BLaER1 (cell line): Measurements from ENCODE around the gene ULBP3.
"Not testable (repeated sequence)": the region's sequence is repeated elsewhere in the genome, so short reads cannot be mapped to it uniquely, and the experiment has no call there.

Source experiments
- H3K27ac ChIP-seq: shearing (Covaris generic); formaldehyde crosslinking; 2 replicates; pipeline ENCODE4 v1.8.1; 2022
- H3K27me3 ChIP-seq: shearing (Covaris generic); formaldehyde crosslinking; 2 replicates; pipeline ENCODE4 v1.8.1; 2022
- H3K36me3 ChIP-seq: shearing (Covaris generic); formaldehyde crosslinking; 2 replicates; pipeline ENCODE4 v1.8.1; 2022
- H3K4me1 ChIP-seq: shearing (Covaris generic); formaldehyde crosslinking; 2 replicates; pipeline ENCODE4 v1.8.1; 2022
- H3K4me2 ChIP-seq: shearing (Covaris generic); formaldehyde crosslinking; 2 replicates; pipeline ENCODE4 v1.8.1; 2022
- H3K4me3 ChIP-seq: shearing (Covaris generic); formaldehyde crosslinking; 2 replicates; pipeline ENCODE4 v1.8.1; 2022
- H3K9ac ChIP-seq: shearing (Covaris generic); formaldehyde crosslinking; 2 replicates; pipeline ENCODE4 v1.8.1; 2022
- H3K9me3 ChIP-seq: shearing (Covaris generic); formaldehyde crosslinking; 2 replicates; pipeline ENCODE4 v1.8.1; 2022
- H4K20me1 ChIP-seq: shearing (Covaris generic); formaldehyde crosslinking; 2 replicates; pipeline ENCODE4 v1.8.1; 2022
- Cebpa-rat ChIP-seq: shearing (Covaris generic); IDR thresholded peaks from 2 replicates; pipeline ENCODE4 v1.8.1; 2022

Gene ULBP3

DNA sequence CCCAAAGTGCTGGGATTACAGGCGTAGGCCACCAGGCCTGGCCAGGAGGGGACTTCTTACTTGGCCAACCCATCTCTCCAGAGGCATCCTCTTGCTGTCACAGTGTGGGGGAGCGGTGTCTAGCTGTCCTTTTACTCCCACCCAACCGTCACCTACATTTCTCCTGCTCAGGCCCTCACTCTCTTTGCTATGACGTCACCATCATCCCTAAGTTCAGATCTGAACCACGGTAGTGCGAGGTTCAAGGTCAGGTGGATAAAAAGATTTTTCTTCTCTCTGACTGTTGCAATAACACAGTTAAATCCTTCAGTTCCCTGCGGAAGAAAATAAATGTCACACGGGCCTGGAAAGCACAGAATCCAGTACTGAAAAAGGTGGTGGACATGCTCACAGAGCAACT lies 36.3 kb downstream of the ULBP3 start:
- TF ChIP-seq Cebpa-rat, result no peak

DNA sequence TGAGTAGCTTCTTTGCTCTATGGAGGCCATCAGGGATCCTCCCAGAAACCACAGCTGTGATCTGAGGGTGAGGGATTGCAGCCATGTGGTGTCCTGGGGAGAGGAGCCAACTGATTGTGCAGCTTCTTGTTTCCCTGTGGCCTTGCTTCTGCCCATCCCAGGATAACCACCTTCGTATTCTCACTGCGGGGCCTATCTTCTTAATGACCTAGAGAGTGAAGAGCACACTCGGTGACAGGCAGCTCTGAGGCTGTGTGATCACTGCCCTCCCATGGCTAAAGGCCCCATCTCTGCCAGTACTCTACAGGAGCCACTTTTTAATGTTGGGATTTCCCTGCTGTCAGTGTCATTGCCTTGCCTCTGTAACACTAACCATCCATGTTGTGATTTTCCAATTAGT lies 38.3 kb downstream of the ULBP3 start:
- no peak for TF ChIP-seq Cebpa-rat
- Histone ChIP-seq H3K27me3 (peaks cover 22% of the 10 kb centered on the region), H3K27ac (no peak overlapping the region), H3K36me3 (no peaks in the 10 kb centered on the region), H3K4me3 (no peak overlapping the region), H3K4me2 (no peak overlapping the region), H4K20me1 (peaks cover 2% of the 10 kb centered on the region; the same call in 1 of the 2 replicates), H3K9ac (no peak overlapping the region), H3K9me3 (no peaks in the 10 kb centered on the region), H3K4me1 (peaks cover 12% of the 10 kb centered on the region)

More for the DNA sequence above, 36.3 kb downstream of the ULBP3 start:
- no peak overlapping the region for H3K4me3 ChIP-seq
- no peak overlapping the region for H3K27ac ChIP-seq
- H3K4me1 ChIP-seq, result peaks cover 12% of the 10 kb centered on the region
- peaks cover 14% of the 10 kb centered on the region for H3K27me3 ChIP-seq
- no peaks in the 10 kb centered on the region for H4K20me1 ChIP-seq
- H3K9ac ChIP-seq, result no peak overlapping the region
- no peaks in the 10 kb centered on the region for H3K36me3 ChIP-seq
- H3K4me2 ChIP-seq, result no peak overlapping the region
- H3K9me3 ChIP-seq, result no peaks in the 10 kb centered on the region

DNA sequence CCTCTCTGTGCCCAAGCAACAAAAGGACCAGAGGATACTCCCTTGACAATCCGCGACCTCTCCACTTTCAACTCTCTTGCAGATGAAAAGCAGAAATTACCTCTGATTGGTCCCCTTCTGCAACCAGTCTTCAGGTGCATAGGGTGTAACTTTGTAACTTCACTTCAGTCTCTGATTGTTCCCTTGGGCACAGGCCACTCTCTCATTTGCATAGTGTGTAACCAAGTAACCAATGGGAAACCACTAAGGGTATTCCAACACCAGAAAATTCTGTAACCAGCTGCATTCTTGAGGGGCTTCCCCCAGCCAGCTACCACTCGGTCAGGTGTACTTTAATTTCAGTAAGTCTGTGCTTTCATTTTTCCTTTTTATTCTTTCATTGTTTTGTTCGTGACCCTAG lies 39.2 kb downstream of the ULBP3 start:
- Histone ChIP-seq H3K4me3 (no peak overlapping the region), H4K20me1 (peaks cover 11% of the 10 kb centered on the region; the same call in 1 of the 2 replicates), H3K27ac (no peak overlapping the region), H3K4me2 (peak overlapping the region; percentile 33), H3K4me1 (peaks cover 12% of the 10 kb centered on the region), H3K9me3 (no peaks in the 10 kb centered on the region), H3K27me3 (peaks cover 31% of the 10 kb centered on the region), H3K9ac (no peak overlapping the region), H3K36me3 (no peaks in the 10 kb centered on the region)
- TF ChIP-seq Cebpa-rat, result no peak

DNA sequence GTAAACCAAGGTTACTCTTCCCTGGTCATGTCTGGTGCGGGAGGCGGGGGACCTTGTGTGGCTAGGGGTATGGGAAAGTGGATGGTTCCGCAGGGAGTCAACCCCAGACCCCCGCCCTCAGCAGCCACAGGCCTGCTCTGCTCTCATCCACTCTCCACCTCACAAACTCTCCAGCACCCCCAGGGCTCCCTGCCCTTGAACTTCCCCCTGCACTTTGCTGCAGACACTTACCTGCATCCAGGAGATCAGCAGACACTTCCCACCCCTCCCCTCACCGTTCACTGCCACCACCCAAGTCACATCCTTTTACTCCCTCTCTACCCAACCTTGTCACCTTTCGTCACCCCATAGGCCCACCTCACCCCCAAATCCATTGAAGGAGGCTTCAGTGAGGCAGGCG lies 39.6 kb downstream of the ULBP3 start:
- Histone ChIP-seq H3K27ac (no peak overlapping the region), H3K9ac (no peak overlapping the region), H3K4me3 (no peak overlapping the region)

DNA sequence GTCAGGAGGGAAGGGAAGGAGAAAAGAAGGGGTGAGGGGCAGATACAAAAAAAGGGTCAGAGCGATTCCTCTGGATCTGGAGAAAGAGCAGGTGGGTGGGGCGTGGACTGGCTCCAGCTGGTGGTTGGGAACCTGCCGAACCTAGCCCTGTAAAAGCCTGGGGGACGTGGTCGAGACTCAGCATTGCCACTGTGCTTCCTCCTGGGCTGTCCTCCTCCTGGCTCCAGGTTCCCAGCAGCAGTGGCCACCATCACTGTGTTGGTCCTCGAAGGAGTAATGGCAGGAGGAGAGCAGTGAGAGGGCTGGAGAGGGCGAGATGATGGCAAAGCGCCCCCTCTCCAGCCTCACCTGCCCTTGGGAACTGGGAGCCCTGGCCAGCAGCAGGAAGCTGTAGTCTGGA lies 40.1 kb downstream of the ULBP3 start:
- H3K27me3 ChIP-seq, result peaks cover 40% of the 10 kb centered on the region
- H4K20me1 ChIP-seq, result peaks cover 12% of the 10 kb centered on the region; the same call in 1 of the 2 replicates
- H3K36me3 ChIP-seq, result no peaks in the 10 kb centered on the region
- H3K27ac ChIP-seq, result no peak overlapping the region
- H3K9me3 ChIP-seq, result no peaks in the 10 kb centered on the region
- H3K4me3 ChIP-seq, result no peak overlapping the region
- H3K4me1 ChIP-seq, result peaks cover 12% of the 10 kb centered on the region
- no peak overlapping the region for H3K9ac ChIP-seq
- no peak for TF ChIP-seq Cebpa-rat
- H3K4me2 ChIP-seq, result no peak overlapping the region

More for the DNA sequence above, 39.6 kb downstream of the ULBP3 start:
- Histone ChIP-seq H4K20me1 (peaks cover 12% of the 10 kb centered on the region; the same call in 1 of the 2 replicates), H3K4me2 (peak overlapping the region; percentile 33), H3K27me3 (peaks cover 36% of the 10 kb centered on the region), H3K36me3 (no peaks in the 10 kb centered on the region), H3K4me1 (peaks cover 12% of the 10 kb centered on the region), H3K9me3 (no peaks in the 10 kb centered on the region)
- TF ChIP-seq Cebpa-rat, result no peak

DNA sequence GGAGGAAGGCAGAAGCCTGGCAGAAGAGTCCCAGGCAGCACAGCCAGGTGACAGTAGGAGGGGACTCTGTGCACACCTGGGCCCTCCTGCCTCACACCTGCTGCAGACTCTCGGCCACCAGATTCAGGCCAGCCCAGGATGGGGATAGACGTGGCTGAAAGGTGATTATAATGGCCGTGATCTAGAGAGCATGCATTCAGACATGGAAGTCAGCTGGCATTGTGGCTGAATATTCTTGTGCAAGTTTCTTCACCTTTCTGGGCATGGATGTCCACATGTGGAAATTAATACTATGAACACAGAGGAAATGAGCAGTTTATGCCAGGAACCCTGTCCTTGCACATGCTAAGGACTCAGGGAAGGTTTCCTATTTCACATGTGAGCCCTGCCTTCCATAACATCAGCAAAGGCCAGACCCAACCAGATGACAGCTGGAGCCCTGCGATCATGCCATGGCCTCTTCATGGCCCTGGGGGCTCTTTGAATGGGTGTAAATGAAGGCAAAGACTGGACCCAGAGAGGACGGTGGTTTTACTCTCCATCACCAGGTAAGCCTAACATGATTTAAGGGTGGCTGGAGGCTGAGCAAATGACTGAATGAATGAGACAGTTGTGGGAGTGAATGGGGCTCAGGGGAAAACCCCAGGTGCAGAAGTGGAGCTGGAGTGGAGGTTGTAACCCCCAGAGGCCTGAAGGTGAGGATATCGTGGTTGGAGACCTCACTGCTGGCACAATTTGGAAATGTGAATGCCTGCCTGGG lies 40.9 kb downstream of the ULBP3 start:
- Histone ChIP-seq H3K27me3 (peaks cover 41% of the 10 kb centered on the region), H3K4me3 (no peak overlapping the region), H3K9ac (no peak overlapping the region), H3K4me1 (peaks cover 12% of the 10 kb centered on the region), H3K4me2 (no peak overlapping the region), H3K9me3 (no peaks in the 10 kb centered on the region), H3K36me3 (no peaks in the 10 kb centered on the region), H3K27ac (no peak overlapping the region), H4K20me1 (peaks cover 12% of the 10 kb centered on the region; the same call in 1 of the 2 replicates)
- TF ChIP-seq Cebpa-rat, result no peak

DNA sequence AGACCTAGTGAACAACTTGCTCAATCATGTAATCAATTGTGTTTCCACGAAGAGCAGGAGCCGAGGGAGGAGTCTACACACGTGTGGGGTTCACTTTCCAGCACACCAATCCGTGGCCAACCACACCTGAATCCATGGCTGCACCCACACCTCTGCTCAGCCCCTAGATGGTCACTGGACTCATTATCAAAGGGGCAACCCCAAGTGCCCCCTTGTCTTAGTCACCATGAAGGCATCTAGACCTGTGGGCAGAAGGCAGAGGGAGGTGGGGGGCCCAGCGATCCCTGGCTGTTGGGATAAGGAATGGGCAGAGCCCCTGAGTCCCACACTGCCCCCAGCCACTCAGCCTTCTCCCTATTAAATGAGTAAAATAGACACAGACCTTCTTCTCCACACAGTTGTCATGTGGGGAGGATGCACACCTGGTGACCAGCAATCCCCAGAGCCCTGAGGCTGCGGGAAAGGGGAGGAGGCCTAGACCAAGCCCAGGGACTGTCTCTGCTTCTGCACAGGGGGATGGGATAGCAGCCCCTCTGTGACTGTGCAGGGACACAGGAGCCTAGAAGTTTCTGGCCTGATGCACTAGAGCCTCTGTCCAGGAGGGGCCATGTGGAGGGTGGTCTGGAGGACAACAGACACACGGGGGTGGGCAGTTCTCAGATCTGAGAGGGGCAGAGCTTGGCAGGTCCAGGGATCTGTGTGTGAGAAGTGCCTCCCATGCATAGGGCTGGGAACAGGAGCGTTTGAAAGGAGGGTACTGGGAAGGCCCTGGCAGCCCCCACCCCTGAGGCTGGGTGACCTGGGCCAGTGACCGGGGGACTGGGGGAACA lies 41.7 kb downstream of the ULBP3 start:
- H3K36me3 ChIP-seq, result no peaks in the 10 kb centered on the region
- H3K27ac ChIP-seq, result no peak overlapping the region

DNA sequence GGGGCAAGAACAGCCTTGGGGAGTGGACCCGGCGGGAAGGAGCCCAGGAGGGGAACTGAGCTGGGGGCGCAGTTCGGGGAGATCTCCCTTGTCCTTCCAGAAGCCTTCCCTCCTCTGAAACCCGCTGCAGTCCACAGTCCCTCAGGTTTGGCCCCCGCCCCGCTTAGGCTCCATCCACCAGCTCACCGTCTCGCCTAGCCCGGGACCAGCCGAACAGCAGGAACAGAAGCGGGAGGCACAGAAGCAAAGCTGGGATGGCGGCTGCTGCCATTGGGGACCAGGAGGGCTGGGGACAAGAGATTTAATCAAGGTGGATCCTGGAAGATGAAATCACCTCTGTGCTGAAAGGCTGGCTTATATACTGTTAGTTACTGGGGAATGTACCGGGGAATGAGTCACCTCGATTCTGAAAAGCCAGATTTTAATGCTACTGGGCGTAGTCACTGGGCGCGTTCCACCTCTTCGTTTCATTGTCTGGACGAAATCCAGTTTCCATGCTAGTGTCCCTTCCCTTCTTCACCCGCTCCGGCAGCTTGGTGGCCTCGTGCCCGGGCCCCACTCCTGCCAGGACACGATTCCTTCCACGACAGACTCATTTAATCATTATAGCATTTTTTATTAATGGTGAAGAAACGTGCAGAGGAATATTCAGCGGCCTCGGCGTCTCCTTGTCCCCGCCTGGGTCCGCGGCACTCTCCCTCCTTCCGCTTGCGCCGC lies 43.6 kb downstream of the ULBP3 start, which contains the start of gene RAET1L:
RAET1L (minus strand) TSS at position 332 of the 717 bp plus-strand sequence; CDS start at position 271, 61 bp downstream.
- Histone ChIP-seq H3K4me1 (peaks cover 12% of the 10 kb centered on the region), H3K9ac (no peak within 1 kb of the TSS), H3K27ac (no peak within 1 kb of the TSS), H3K27me3 (peaks cover 41% of the 10 kb centered on the region), H3K4me3 (no peak within 1 kb of the TSS), H4K20me1 (peaks cover 12% of the 10 kb centered on the region; the same call in 1 of the 2 replicates), H3K9me3 (no peaks in the 10 kb centered on the region), H3K4me2 (no peak within 1 kb of the TSS), H3K36me3 (no peaks in the 10 kb centered on the region)
- no peak for TF ChIP-seq Cebpa-rat

More for the DNA sequence above, 41.7 kb downstream of the ULBP3 start:
- Histone ChIP-seq H3K4me3 (no peak overlapping the region), H3K27me3 (peaks cover 41% of the 10 kb centered on the region), H3K4me1 (peaks cover 12% of the 10 kb centered on the region), H3K9me3 (no peaks in the 10 kb centered on the region), H4K20me1 (peaks cover 12% of the 10 kb centered on the region; the same call in 1 of the 2 replicates), H3K4me2 (peak overlapping the region; percentile 17; the same call in 1 of the 2 replicates), H3K9ac (no peak overlapping the region)
- no peak for TF ChIP-seq Cebpa-rat

DNA sequence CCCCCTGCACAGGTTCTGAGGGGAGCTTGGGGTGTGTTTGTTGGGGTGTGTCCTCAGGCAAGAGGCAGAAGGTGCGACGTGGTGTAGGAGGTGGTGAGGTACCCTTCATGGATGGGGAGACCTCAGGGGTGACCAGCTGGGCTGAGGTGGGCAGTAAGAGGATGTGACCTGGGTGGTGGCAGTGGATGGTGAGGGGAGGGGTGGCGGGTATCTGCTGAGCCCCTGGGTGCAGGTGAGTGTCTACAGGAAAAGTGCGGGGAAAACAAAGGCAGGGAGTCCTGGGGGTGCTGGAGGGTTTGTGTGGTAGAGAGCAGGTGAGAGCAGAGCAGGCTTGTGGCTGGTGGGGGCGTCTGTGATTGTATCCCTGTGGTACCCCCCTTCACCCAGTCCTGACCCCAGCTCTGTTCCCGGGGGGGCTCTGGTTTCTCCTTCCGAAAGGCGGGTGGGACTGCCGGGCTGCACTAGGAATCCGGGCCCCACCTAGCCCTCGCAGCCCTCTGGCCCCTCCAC lies 44.2 kb downstream of the ULBP3 start:
- Histone ChIP-seq H3K27ac (no peak overlapping the region), H3K9ac (no peak overlapping the region), H3K4me2 (no peak overlapping the region), H3K4me1 (peaks cover 5% of the 10 kb centered on the region), H3K4me3 (no peak overlapping the region), H3K27me3 (peaks cover 41% of the 10 kb centered on the region), H4K20me1 (peaks cover 12% of the 10 kb centered on the region; the same call in 1 of the 2 replicates), H3K9me3 (no peaks in the 10 kb centered on the region), H3K36me3 (no peaks in the 10 kb centered on the region)
- no peak for TF ChIP-seq Cebpa-rat

DNA sequence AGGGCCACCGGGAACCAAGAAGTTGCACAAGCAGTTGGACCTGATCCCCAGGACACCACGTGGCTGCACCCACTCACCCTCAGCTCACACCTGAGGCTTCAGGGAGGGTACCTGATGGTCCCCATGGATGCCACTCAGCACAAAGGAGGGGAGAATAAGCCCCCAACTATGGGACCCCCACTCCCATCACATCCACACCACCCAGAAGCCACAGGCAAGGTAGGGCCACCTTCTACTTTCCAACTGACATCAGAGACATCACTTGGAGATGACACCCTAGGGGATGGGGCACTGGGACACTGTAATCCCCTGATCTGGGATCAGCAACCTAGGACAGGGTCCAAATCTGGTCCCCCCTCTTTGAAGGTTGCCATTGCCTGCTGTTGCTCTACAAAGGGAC lies 44.9 kb downstream of the ULBP3 start:
- not testable (repeated sequence) for H3K4me1 ChIP-seq, H3K9me3 ChIP-seq, H3K27ac ChIP-seq, H3K4me3 ChIP-seq, H3K36me3 ChIP-seq, H3K4me2 ChIP-seq, H3K9ac ChIP-seq
- peaks cover 12% of the 10 kb centered on the region; the same call in 1 of the 2 replicates for H4K20me1 ChIP-seq
- H3K27me3 ChIP-seq, result peaks cover 41% of the 10 kb centered on the region

DNA sequence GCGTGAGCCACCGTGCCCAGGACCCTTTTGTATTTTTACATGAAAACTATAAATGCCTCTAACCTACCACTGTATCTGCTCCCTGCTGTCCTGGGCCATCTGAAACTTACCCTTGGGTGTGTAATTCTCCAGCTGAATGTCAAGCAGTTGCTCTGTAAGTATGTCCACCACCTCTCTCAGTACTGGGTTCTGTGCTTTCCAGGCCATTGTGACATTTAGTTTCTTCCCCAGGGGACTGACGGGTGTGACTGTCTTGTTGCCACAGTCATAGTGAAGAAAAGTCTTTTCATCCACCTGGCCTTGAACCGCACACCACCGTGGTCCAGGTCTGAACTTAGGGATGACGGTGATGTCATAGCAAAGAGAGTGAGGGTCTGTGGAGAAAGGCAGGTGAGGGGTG lies 47.1 kb downstream of the ULBP3 start:
- H3K4me2 ChIP-seq, H3K4me3 ChIP-seq, H3K9me3 ChIP-seq: not testable (repeated sequence)

More for the DNA sequence above, 47.1 kb downstream of the ULBP3 start:
- Histone ChIP-seq H3K27me3 (peaks cover 32% of the 10 kb centered on the region), H4K20me1 (peaks cover 12% of the 10 kb centered on the region; the same call in 1 of the 2 replicates)
- H3K4me1 ChIP-seq, H3K9ac ChIP-seq, H3K36me3 ChIP-seq, H3K27ac ChIP-seq: not testable (repeated sequence)
